HepG2 (cell line): ENCODE measurements around the gene RNASE7. TPM values are rescaled to one million over a fixed set of nuclear protein-coding genes. Genes with fewer than 3 reads are reported as not detected.

ENCODE experiments used
- CC2D1A ChIP-seq: sonication (generic); formaldehyde crosslinking; IDR thresholded peaks from 2 replicates; pipeline ENCODE4 v1.8.1; 2023; ENCODE audit warnings: mild to moderate bottlenecking, missing genetic modification reagents
- DNMT1 ChIP-seq: sonication (generic); formaldehyde crosslinking; IDR thresholded peaks from 2 replicates; pipeline ENCODE4 v1.5.1; 2020; ENCODE audit warnings: mild to moderate bottlenecking, missing genetic modification reagents
- HDAC2 ChIP-seq: sonication (generic); formaldehyde crosslinking; IDR thresholded peaks from 2 replicates; pipeline ENCODE4 v1.4.0; 2020; ENCODE audit warnings: missing genetic modification reagents
- HNRNPUL1 ChIP-seq: fragments of 200-400 bp; formaldehyde crosslinking; IDR thresholded peaks from 2 replicates; pipeline ENCODE4 v1.6.1; 2017; ENCODE audit warnings: low read depth, mild to moderate bottlenecking, low read length, moderate library complexity
- JUNB ChIP-seq: sonication (generic); formaldehyde crosslinking; IDR thresholded peaks from 2 replicates; pipeline ENCODE4 v1.8.0; 2022; ENCODE audit warnings: missing genetic modification reagents, mild to moderate bottlenecking, borderline replicate concordance
- MBD4 ChIP-seq: IDR thresholded peaks from 2 replicates; pipeline ENCODE4 v1.6.1; 2012; ENCODE audit warnings: low read length, inconsistent platforms, borderline replicate concordance
- MIXL1 ChIP-seq: IDR thresholded peaks from 2 replicates; pipeline ENCODE4 v1.6.1; 2016
- POLR2AphosphoS2 ChIP-seq: IDR thresholded peaks from 2 replicates; pipeline ENCODE4 v1.6.1; 2011; ENCODE audit warnings: low read depth, low read length, improper control_type of control experiment
- RFX1 ChIP-seq: fragments of 450-650 bp; IDR thresholded peaks from 2 replicates; pipeline ENCODE4 v1.6.1; 2017
- RFX5 ChIP-seq: IDR thresholded peaks from 2 replicates; pipeline ENCODE4 v1.6.1; 2011; ENCODE audit warnings: low read depth, low read length, improper control_type of control experiment
- SCMH1 ChIP-seq: sonication (generic); formaldehyde crosslinking; IDR thresholded peaks from 2 replicates; pipeline ENCODE4 v1.9.0; 2021; ENCODE audit warnings: missing genetic modification reagents, mild to moderate bottlenecking, borderline replicate concordance
- SIX1 ChIP-seq: sonication (generic); formaldehyde crosslinking; IDR thresholded peaks from 2 replicates; pipeline ENCODE4 v1.4.0; 2020; ENCODE audit warnings: missing genetic modification reagents, borderline replicate concordance
- SOX5 ChIP-seq: IDR thresholded peaks from 2 replicates; pipeline ENCODE4 v1.6.1; 2016; ENCODE audit warnings: borderline replicate concordance
- TARDBP ChIP-seq: sonication (generic); formaldehyde crosslinking; IDR thresholded peaks from 2 replicates; pipeline ENCODE4 v1.8.0; 2022; ENCODE audit warnings: mild to moderate bottlenecking, missing genetic modification reagents
- TEAD3 ChIP-seq: optimal IDR thresholded peaks from 2 replicates; pipeline ENCODE3; 2016; ENCODE audit warnings: borderline replicate concordance
- THYN1 ChIP-seq: sonication (generic); formaldehyde crosslinking; IDR thresholded peaks from 2 replicates; pipeline ENCODE4 v1.8.1; 2023; ENCODE audit warnings: low read depth, mild to moderate bottlenecking, moderate library complexity, missing genetic modification reagents, borderline replicate concordance
- TP53 ChIP-seq: sonication (generic); formaldehyde crosslinking; conservative IDR thresholded peaks from 2 replicates; pipeline ENCODE4 v1.4.0; 2020; ENCODE audit warnings: missing genetic modification reagents
- ZBTB26 ChIP-seq: IDR thresholded peaks from 2 replicates; pipeline ENCODE4 v1.6.1; 2016; ENCODE audit warnings: missing compliant biosample characterization, missing genetic modification reagents, borderline replicate concordance
- ZNF652 ChIP-seq: IDR thresholded peaks from 2 replicates; pipeline ENCODE4 v1.6.1; 2016; ENCODE audit warnings: low read depth, borderline replicate concordance
- ZNF660 ChIP-seq: sonication (generic); formaldehyde crosslinking; IDR thresholded peaks from 2 replicates; pipeline ENCODE4 v1.5.1; 2020; ENCODE audit warnings: mild to moderate bottlenecking, low read depth, missing genetic modification reagents, borderline replicate concordance
- ZNF790 ChIP-seq: sonication (generic); formaldehyde crosslinking; IDR thresholded peaks from 2 replicates; pipeline ENCODE4 v1.8.0; 2022; ENCODE audit warnings: missing genetic modification reagents, mild to moderate bottlenecking, borderline replicate concordance
- polyA plus RNA-seq, 8 experiments: library from polyadenylated mRNA; depleted of rRNA in 3 of 8; stranded (reverse) in 7 of 8; unstranded in 1 of 8; fragments of >200 nt; fragmentation: Illumina TruSeq in 4 of 8; extraction: Trizol in 4 of 8; gene quantifications; 2 replicates each; pipeline versions ENCODE4 v1.2.1 to v1.2.3, GENCODE V29; 2011 to 2016; ENCODE audit warnings: low read depth in 4 of 8, missing spikeins in 1 of 8, mixed read lengths in 1 of 8; ENCODE audit not compliant: insufficient read depth in 1 of 8
- total RNA-seq, 5 experiments: library from RNA; depleted of rRNA; stranded (reverse); fragments of >200 nt; fragmentation: Illumina TruSeq; extraction: Trizol; gene quantifications; 2 replicates each; pipeline ENCODE4 v1.2.3, GENCODE V29; 2016; ENCODE audit warnings: low read depth in 1 of 5
- TF ChIP-seq, protein P1 (sequence below): sonication (generic); formaldehyde crosslinking; IDR thresholded peaks from 2 replicates; pipeline ENCODE4 v1.5.1; 2020; ENCODE audit warnings: mild to moderate bottlenecking, missing genetic modification reagents, moderate library complexity
- TF ChIP-seq, protein P2 (sequence below): IDR thresholded peaks from 2 replicates; pipeline ENCODE4 v1.6.1; 2012; ENCODE audit warnings: low read length, improper control_type of control experiment

Gene RNASE7
- total and polyA plus RNA-seq, 2 of the 13 experiments (the other 11 are each of a cell fraction or from before 2014, with no cell fraction given) = 0.04 TPM; not detected in 1

DNA sequence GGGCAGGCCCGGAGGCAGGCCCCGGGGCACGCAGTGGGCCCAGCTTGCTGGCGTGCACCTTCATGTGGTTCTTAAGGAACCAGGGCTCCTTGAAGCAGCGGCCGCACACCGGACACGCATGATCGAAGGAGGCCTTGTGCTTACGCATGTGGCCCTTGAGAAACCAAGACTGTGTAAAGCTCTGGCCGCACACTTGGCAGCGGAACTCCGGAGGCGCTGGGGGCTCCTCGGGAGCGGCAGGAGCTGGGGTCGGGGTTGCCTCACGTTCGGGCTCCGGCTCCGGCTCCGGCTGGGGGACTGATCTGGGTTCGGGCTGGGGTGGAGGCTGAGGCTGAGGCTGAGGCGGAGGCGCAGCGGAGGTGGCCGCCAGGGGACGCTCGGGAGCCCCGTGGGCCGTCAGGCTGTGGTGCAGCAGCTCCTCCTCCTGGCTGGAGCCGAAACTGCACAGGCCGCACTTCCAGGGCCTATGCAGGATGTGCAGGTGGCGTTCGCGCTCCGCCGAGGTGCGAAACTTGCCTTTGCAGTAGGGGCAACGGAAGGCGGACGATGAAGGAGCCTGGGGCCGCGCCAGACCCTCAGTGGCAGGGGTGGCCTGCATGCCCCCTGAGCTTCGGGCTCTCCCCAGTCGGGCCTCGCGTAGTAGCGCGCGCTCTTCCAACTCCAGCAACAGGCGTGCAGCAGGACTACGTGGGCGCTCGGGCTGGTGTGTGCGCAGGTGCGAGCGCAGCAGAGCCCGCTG is 50.3 kb downstream of the RNASE7 start (continued):
- TF ChIP-seq, protein P1, sequence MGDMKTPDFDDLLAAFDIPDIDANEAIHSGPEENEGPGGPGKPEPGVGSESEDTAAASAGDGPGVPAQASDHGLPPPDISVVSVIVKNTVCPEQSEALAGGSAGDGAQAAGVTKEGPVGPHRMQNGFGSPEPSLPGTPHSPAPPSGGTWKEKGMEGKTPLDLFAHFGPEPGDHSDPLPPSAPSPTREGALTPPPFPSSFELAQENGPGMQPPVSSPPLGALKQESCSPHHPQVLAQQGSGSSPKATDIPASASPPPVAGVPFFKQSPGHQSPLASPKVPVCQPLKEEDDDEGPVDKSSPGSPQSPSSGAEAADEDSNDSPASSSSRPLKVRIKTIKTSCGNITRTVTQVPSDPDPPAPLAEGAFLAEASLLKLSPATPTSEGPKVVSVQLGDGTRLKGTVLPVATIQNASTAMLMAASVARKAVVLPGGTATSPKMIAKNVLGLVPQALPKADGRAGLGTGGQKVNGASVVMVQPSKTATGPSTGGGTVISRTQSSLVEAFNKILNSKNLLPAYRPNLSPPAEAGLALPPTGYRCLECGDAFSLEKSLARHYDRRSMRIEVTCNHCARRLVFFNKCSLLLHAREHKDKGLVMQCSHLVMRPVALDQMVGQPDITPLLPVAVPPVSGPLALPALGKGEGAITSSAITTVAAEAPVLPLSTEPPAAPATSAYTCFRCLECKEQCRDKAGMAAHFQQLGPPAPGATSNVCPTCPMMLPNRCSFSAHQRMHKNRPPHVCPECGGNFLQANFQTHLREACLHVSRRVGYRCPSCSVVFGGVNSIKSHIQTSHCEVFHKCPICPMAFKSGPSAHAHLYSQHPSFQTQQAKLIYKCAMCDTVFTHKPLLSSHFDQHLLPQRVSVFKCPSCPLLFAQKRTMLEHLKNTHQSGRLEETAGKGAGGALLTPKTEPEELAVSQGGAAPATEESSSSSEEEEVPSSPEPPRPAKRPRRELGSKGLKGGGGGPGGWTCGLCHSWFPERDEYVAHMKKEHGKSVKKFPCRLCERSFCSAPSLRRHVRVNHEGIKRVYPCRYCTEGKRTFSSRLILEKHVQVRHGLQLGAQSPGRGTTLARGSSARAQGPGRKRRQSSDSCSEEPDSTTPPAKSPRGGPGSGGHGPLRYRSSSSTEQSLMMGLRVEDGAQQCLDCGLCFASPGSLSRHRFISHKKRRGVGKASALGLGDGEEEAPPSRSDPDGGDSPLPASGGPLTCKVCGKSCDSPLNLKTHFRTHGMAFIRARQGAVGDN (CRISPR knock-in tag) = peak; percentile 97
- TF ChIP-seq TEAD3 (CRISPR knock-in tag) = peak; percentile 73
- TF ChIP-seq RFX5 = peak; percentile 36; the same call in 1 of the 2 replicates
- TF ChIP-seq MBD4 = no peak
- TF ChIP-seq DNMT1 (CRISPR knock-in tag) = peak; percentile 93
- peak; percentile 87 for TF ChIP-seq ZBTB26 (CRISPR knock-in tag)
- TF ChIP-seq JUNB (CRISPR knock-in tag) = no peak
- no peak for TF ChIP-seq THYN1
- no peak; the same call in 1 of the 2 replicates for TF ChIP-seq ZNF660 (CRISPR knock-in tag)
- TF ChIP-seq SIX1 (CRISPR knock-in tag) = 0 out of 2 replicates have a peak, but pooled peaks have one; percentile 42
- TF ChIP-seq HNRNPUL1 = peak; percentile 56; the same call in 1 of the 2 replicates
- TF ChIP-seq TP53 = no peak
- TF ChIP-seq TARDBP (CRISPR knock-in tag) = peak; percentile 80; the same call in 1 of the 2 replicates
- TF ChIP-seq MIXL1 (CRISPR knock-in tag) = peak; percentile 73; the same call in 1 of the 2 replicates
- TF ChIP-seq CC2D1A (CRISPR knock-in tag) = no peak
- TF ChIP-seq, protein P2, sequence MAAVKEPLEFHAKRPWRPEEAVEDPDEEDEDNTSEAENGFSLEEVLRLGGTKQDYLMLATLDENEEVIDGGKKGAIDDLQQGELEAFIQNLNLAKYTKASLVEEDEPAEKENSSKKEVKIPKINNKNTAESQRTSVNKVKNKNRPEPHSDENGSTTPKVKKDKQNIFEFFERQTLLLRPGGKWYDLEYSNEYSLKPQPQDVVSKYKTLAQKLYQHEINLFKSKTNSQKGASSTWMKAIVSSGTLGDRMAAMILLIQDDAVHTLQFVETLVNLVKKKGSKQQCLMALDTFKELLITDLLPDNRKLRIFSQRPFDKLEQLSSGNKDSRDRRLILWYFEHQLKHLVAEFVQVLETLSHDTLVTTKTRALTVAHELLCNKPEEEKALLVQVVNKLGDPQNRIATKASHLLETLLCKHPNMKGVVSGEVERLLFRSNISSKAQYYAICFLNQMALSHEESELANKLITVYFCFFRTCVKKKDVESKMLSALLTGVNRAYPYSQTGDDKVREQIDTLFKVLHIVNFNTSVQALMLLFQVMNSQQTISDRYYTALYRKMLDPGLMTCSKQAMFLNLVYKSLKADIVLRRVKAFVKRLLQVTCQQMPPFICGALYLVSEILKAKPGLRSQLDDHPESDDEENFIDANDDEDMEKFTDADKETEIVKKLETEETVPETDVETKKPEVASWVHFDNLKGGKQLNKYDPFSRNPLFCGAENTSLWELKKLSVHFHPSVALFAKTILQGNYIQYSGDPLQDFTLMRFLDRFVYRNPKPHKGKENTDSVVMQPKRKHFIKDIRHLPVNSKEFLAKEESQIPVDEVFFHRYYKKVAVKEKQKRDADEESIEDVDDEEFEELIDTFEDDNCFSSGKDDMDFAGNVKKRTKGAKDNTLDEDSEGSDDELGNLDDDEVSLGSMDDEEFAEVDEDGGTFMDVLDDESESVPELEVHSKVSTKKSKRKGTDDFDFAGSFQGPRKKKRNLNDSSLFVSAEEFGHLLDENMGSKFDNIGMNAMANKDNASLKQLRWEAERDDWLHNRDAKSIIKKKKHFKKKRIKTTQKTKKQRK = no peak
- TF ChIP-seq SOX5 (CRISPR knock-in tag) = peak; percentile 60
- TF ChIP-seq ZNF790 (CRISPR knock-in tag) = peak; percentile 69; the same call in 1 of the 2 replicates
- TF ChIP-seq POLR2AphosphoS2 = no peak
- TF ChIP-seq ZNF652 (CRISPR knock-in tag) = no peak; the same call in 1 of the 2 replicates
- TF ChIP-seq RFX1 = no peak
- peak; percentile 84 for TF ChIP-seq HDAC2 (CRISPR knock-in tag)
- TF ChIP-seq SCMH1 (CRISPR knock-in tag) = no peak
